ENCODE results near the gene SDK1.
A peak's percentile ranks its signal among the peaks of the same experiment; 100 is the strongest.
"Not testable (repeated sequence)": the region's sequence is repeated elsewhere in the genome, so short reads cannot be mapped to it uniquely, and the experiment has no call there.

Gene SDK1

GRCh38 chr7:4091767-4092166 is 790.7 kb downstream of the SDK1 start:
- DNase-seq = no peak

- no peak for DNase-seq
Measured at GRCh38 chr7:4093035-4093434, 792.0 kb downstream of the SDK1 start.

- DNase-seq = no peak
Measured at GRCh38 chr7:4093483-4093882, 792.4 kb downstream of the SDK1 start.

- DNase-seq = not testable (repeated sequence)
Measured at GRCh38 chr7:4094158-4094557, 793.1 kb downstream of the SDK1 start.

GRCh38 chr7:4097001-4097609 is 796.1 kb downstream of the SDK1 start:
- DNase-seq = no peak

GRCh38 chr7:4098169-4098568 is 797.1 kb downstream of the SDK1 start:
- DNase-seq = no peak

- no peak for DNase-seq
Measured at GRCh38 chr7:4099651-4100050, 798.6 kb downstream of the SDK1 start.

- DNase-seq = no peak
Measured at GRCh38 chr7:4100148-4100547, 799.1 kb downstream of the SDK1 start.

GRCh38 chr7:4100691-4101090 is 799.6 kb downstream of the SDK1 start:
- DNase-seq = no peak

- no peak for DNase-seq
Measured at GRCh38 chr7:4102231-4102841, 801.3 kb downstream of the SDK1 start.

GRCh38 chr7:4103352-4104091 is 802.5 kb downstream of the SDK1 start:
- peak in 1 of 2 experiments; percentile 52 for DNase-seq

GRCh38 chr7:4107839-4108238 is 806.8 kb downstream of the SDK1 start:
- no peak for DNase-seq

- DNase-seq = no peak
Measured at GRCh38 chr7:4108951-4109350, 807.9 kb downstream of the SDK1 start.

- DNase-seq = no peak
Measured at GRCh38 chr7:4109481-4110110, 808.5 kb downstream of the SDK1 start.

GRCh38 chr7:4110438-4110837 is 809.4 kb downstream of the SDK1 start:
- no peak for DNase-seq

GRCh38 chr7:4111166-4111565 is 810.1 kb downstream of the SDK1 start:
- DNase-seq = no peak

- DNase-seq = no peak
Measured at GRCh38 chr7:4113271-4113670, 812.2 kb downstream of the SDK1 start.

- DNase-seq = no peak
Measured at GRCh38 chr7:4113976-4114375, 812.9 kb downstream of the SDK1 start.

- no peak for DNase-seq
Measured at GRCh38 chr7:4115442-4115841, 814.4 kb downstream of the SDK1 start.

GRCh38 chr7:4115941-4116610 is 815.0 kb downstream of the SDK1 start:
- DNase-seq = no peak

- DNase-seq = no peak
Measured at GRCh38 chr7:4119848-4120247, 818.8 kb downstream of the SDK1 start.

GRCh38 chr7:4123346-4123745 is 822.3 kb downstream of the SDK1 start:
- no peak for DNase-seq

- DNase-seq = no peak
Measured at GRCh38 chr7:4123823-4124222, 822.8 kb downstream of the SDK1 start.

Data from SW 1271 (cell line).